CD8-positive, alpha-beta memory T cell (primary cell): ENCODE results near the gene HIVEP2. TPM values are rescaled to one million over a fixed set of nuclear protein-coding genes. Genes with fewer than 3 reads are reported as not detected.

Experiments used
- CTCF ChIA-PET: fragments of 350-600 bp; sonication (Branson Sonifier 250); formaldehyde crosslinking; loops from one replicate; lab custom pipeline; 2021; ENCODE audit warnings: antibody characterized with exemption; lab: Charles Lee
- POLR2A ChIA-PET: fragments of 350-600 bp; sonication (Branson Sonifier 250); formaldehyde crosslinking; loops from one replicate; lab custom pipeline; 2021; ENCODE audit warnings: antibody characterized with exemption; lab: Charles Lee
- DNase-seq, 5 donors: peaks; one replicate each; pipeline versions ENCODE4 v3.0.0 to v3.0.0-alpha.2; 2020 to 2022; ENCODE audit warnings: mixed read lengths in 1 of 5
- H3K27ac ChIP-seq: one replicate; pipeline ENCODE4 v1.7.0; 2013; ENCODE audit warnings: low read depth, mild to moderate bottlenecking, low read length, moderate library complexity
- H3K27me3 ChIP-seq: 2 replicates; pipeline ENCODE4 v1.7.0; 2013; ENCODE audit warnings: low read length, mild to moderate bottlenecking; ENCODE audit not compliant: insufficient read depth, poor library complexity, severe bottlenecking
- H3K36me3 ChIP-seq: 2 replicates; pipeline ENCODE4 v1.7.0; 2013; ENCODE audit warnings: mild to moderate bottlenecking, low read length, moderate library complexity; ENCODE audit not compliant: insufficient read depth
- H3K4me1 ChIP-seq: 2 replicates; pipeline ENCODE4 v1.7.0; 2013; ENCODE audit warnings: mild to moderate bottlenecking, low read length, moderate library complexity; ENCODE audit not compliant: insufficient read depth
- H3K4me3 ChIP-seq: 2 replicates; pipeline ENCODE4 v1.7.0; 2013; ENCODE audit warnings: mild to moderate bottlenecking, low read length
- H3K9me3 ChIP-seq: 2 replicates; pipeline ENCODE4 v1.7.0; 2013; ENCODE audit warnings: mild to moderate bottlenecking, low read length
- H3K27ac Mint-ChIP-seq, 8 donors: one replicate each; pipeline ENCODE4 v1.8.0; 2020 to 2021; ENCODE audit warnings: mixed read lengths in 8 of 8, mild to moderate bottlenecking in 6 of 8, inconsistent platforms in 3 of 8, moderate library complexity in 3 of 8
- H3K27me3 Mint-ChIP-seq, 2 donors: one replicate each; pipeline ENCODE4 v1.8.0; 2020 to 2021; ENCODE audit warnings: mixed read lengths in 2 of 2, mild to moderate bottlenecking in 1 of 2, moderate library complexity in 1 of 2
- H3K36me3 Mint-ChIP-seq, 3 donors: one replicate each; pipeline ENCODE4 v1.8.0; 2020 to 2021; ENCODE audit warnings: mixed read lengths in 3 of 3, inconsistent platforms in 1 of 3, mild to moderate bottlenecking in 1 of 3
- H3K4me1 Mint-ChIP-seq, 3 donors: one replicate each; pipeline ENCODE4 v1.8.0; 2020 to 2021; ENCODE audit warnings: mixed read lengths in 3 of 3, inconsistent platforms in 1 of 3, mild to moderate bottlenecking in 1 of 3
- H3K4me3 Mint-ChIP-seq, 7 donors: one replicate each; pipeline ENCODE4 v1.8.0; 2020 to 2021; ENCODE audit warnings: mixed read lengths in 7 of 7, mild to moderate bottlenecking in 6 of 7, moderate library complexity in 4 of 7, inconsistent platforms in 2 of 7
- H3K9me3 Mint-ChIP-seq, 5 donors: one replicate each; pipeline ENCODE4 v1.8.0; 2020 to 2022; ENCODE audit warnings: mixed read lengths in 5 of 5, mild to moderate bottlenecking in 3 of 5, moderate library complexity in 2 of 5, inconsistent platforms in 1 of 5
- polyA plus RNA-seq: library from polyadenylated mRNA; unstranded; fragments of 300-500 nt; fragmentation: Illumina TruSeq; gene quantifications from one replicate; pipeline ENCODE4 v1.2.3, GENCODE V29; 2021
- total RNA-seq, 2 experiments: library from RNA; stranded (reverse); gene quantifications; one replicate each; pipeline ENCODE4 v1.2.3, GENCODE V29; 2021

HIVEP2 gene
- total and polyA plus RNA-seq, 3 experiments from 2014 or later = 15.4 to 37.2 (median 37.1) TPM

GRCh38 chr6:142966294-142966693, 21.3 kb upstream of the HIVEP2 start:
- Histone ChIP-seq H3K27ac (no peak overlapping the region), H3K4me1 (no peaks in the 10 kb centered on the region), H3K27me3 (no peaks in the 10 kb centered on the region), H3K4me3 (no peak overlapping the region), H3K9me3 (no peaks in the 10 kb centered on the region), H3K36me3 (no peaks in the 10 kb centered on the region)
- peaks cover 0 to 4% (median 0%) of the 10 kb centered on the region in 3 donors for H3K36me3 Mint-ChIP-seq
- ChIA-PET POLR2A (no interaction called here), CTCF (no interaction called here)
- H3K9me3 Mint-ChIP-seq = no peaks in the 10 kb centered on the region
- DNase-seq = no peak
- no peak overlapping the region for H3K4me3 Mint-ChIP-seq
- no peaks in the 10 kb centered on the region for H3K27me3 Mint-ChIP-seq
- H3K4me1 Mint-ChIP-seq = no peaks in the 10 kb centered on the region
- no peak overlapping the region for H3K27ac Mint-ChIP-seq

- Mint-ChIP-seq H3K27me3 (no peaks in the 10 kb centered on the region), H3K9me3 (peaks cover 0 to 4% (median 0%) of the 10 kb centered on the region in 5 donors)
Measured at GRCh38 chr6:142965164-142965563, 20.2 kb upstream of the HIVEP2 start.

GRCh38 chr6:142960098-142960497, 15.1 kb upstream of the HIVEP2 start:
- H3K4me1 ChIP-seq = no peaks in the 10 kb centered on the region
- Mint-ChIP-seq H3K4me3 (no peak overlapping the region), H3K27me3 (no peaks in the 10 kb centered on the region), H3K9me3 (peaks cover 0 to 4% (median 0%) of the 10 kb centered on the region in 5 donors), H3K27ac (no peak overlapping the region), H3K4me1 (no peaks in the 10 kb centered on the region), H3K36me3 (peaks cover 2 to 5% (median 2%) of the 10 kb centered on the region in 3 donors)
- no peaks in the 10 kb centered on the region for H3K9me3 ChIP-seq
- no peaks in the 10 kb centered on the region for H3K27me3 ChIP-seq
- ChIA-PET POLR2A (no interaction called here), CTCF (no interaction called here)
- no peaks in the 10 kb centered on the region for H3K36me3 ChIP-seq
- no peak overlapping the region for H3K4me3 ChIP-seq
- no peak for DNase-seq
- no peak overlapping the region for H3K27ac ChIP-seq

More at GRCh38 chr6:142965164-142965563, 20.2 kb upstream of the HIVEP2 start:
- no peak overlapping the region for H3K27ac Mint-ChIP-seq
- H3K9me3 ChIP-seq = no peaks in the 10 kb centered on the region
- ChIA-PET POLR2A (interaction anchor here (0.6 kb wide), 1 partner anchor 178 kb away, joined by 5 read pairs; no protein-coding TSS in a partner anchor), CTCF (no interaction called here)
- H3K4me3 ChIP-seq = no peak overlapping the region
- no peak overlapping the region for H3K4me3 Mint-ChIP-seq
- H3K27ac ChIP-seq = no peak overlapping the region
- H3K36me3 ChIP-seq = no peaks in the 10 kb centered on the region
- H3K4me1 ChIP-seq = no peaks in the 10 kb centered on the region
- no peaks in the 10 kb centered on the region for H3K4me1 Mint-ChIP-seq
- H3K36me3 Mint-ChIP-seq = peaks cover 2 to 7% (median 5%) of the 10 kb centered on the region in 3 donors
- no peaks in the 10 kb centered on the region for H3K27me3 ChIP-seq
- no peak for DNase-seq

GRCh38 chr6:142958343-142958742, 13.4 kb upstream of the HIVEP2 start:
- POLR2A ChIA-PET = no interaction called here
- CTCF ChIA-PET = no interaction called here

GRCh38 chr6:142956726-142957125, 11.8 kb upstream of the HIVEP2 start:
- no peaks in the 10 kb centered on the region for H3K27me3 ChIP-seq
- H3K36me3 Mint-ChIP-seq = peaks cover 2 to 5% (median 2%) of the 10 kb centered on the region in 3 donors
- H3K4me3 Mint-ChIP-seq = no peak overlapping the region
- CTCF ChIA-PET = interaction anchor here (1.3 to 4.2 kb wide), 2 partner anchors 209 to 264 kb away, joined by 4 to 17 read pairs; no protein-coding TSS in a partner anchor
- no peaks in the 10 kb centered on the region for H3K9me3 ChIP-seq
- POLR2A ChIA-PET = no interaction called here
- peaks cover 0 to 4% (median 0%) of the 10 kb centered on the region in 5 donors for H3K9me3 Mint-ChIP-seq
- H3K4me1 Mint-ChIP-seq = peaks cover 2 to 12% (median 6%) of the 10 kb centered on the region in 3 donors
- H3K27ac ChIP-seq = no peak overlapping the region
- DNase-seq = no peak
- no peaks in the 10 kb centered on the region for H3K36me3 ChIP-seq
- no peaks in the 10 kb centered on the region for H3K27me3 Mint-ChIP-seq
- no peaks in the 10 kb centered on the region for H3K4me1 ChIP-seq
- no peak overlapping the region for H3K27ac Mint-ChIP-seq
- no peak overlapping the region for H3K4me3 ChIP-seq

More at GRCh38 chr6:142958343-142958742, 13.4 kb upstream of the HIVEP2 start:
- Mint-ChIP-seq H3K36me3 (peaks cover 2 to 5% (median 2%) of the 10 kb centered on the region in 3 donors), H3K27me3 (no peaks in the 10 kb centered on the region), H3K4me1 (peaks cover 0 to 2% (median 2%) of the 10 kb centered on the region in 3 donors), H3K9me3 (peaks cover 0 to 4% (median 0%) of the 10 kb centered on the region in 5 donors), H3K4me3 (no peak overlapping the region), H3K27ac (peak overlapping the region in 1 of 8 donors; percentile 52)
- Histone ChIP-seq H3K36me3 (no peaks in the 10 kb centered on the region), H3K4me1 (no peaks in the 10 kb centered on the region), H3K27ac (no peak overlapping the region), H3K4me3 (no peak overlapping the region), H3K9me3 (no peaks in the 10 kb centered on the region), H3K27me3 (no peaks in the 10 kb centered on the region)
- no peak for DNase-seq

GRCh38 chr6:142954844-142955243, 9.9 kb upstream of the HIVEP2 start:
- H3K27ac ChIP-seq = no peak overlapping the region

GRCh38 chr6:142953373-142954273, 8.6 kb upstream of the HIVEP2 start:
- peaks cover 2 to 12% (median 6%) of the 10 kb centered on the region in 3 donors for H3K4me1 Mint-ChIP-seq
- no peak overlapping the region for H3K27ac ChIP-seq
- no peak overlapping the region for H3K4me3 ChIP-seq
- peak overlapping the region in 5 of 8 donors; percentile 1 to 66 (median 41) for H3K27ac Mint-ChIP-seq
- no peaks in the 10 kb centered on the region for H3K9me3 ChIP-seq
- H3K9me3 Mint-ChIP-seq = no peaks in the 10 kb centered on the region
- POLR2A ChIA-PET = no interaction called here
- H3K36me3 Mint-ChIP-seq = no peaks in the 10 kb centered on the region
- peak in 1 of 5 donors; percentile 24 for DNase-seq
- CTCF ChIA-PET = interaction anchor here (1.0 to 4.2 kb wide), 8 partner anchors 27 to 386 kb away, joined by 3 to 17 read pairs (median 4); no protein-coding TSS in a partner anchor
- no peaks in the 10 kb centered on the region for H3K4me1 ChIP-seq
- H3K36me3 ChIP-seq = no peaks in the 10 kb centered on the region
- H3K27me3 Mint-ChIP-seq = peaks cover 0 to 1% of the 10 kb centered on the region in 2 donors
- no peak overlapping the region for H3K4me3 Mint-ChIP-seq
- no peaks in the 10 kb centered on the region for H3K27me3 ChIP-seq

More at GRCh38 chr6:142954844-142955243, 9.9 kb upstream of the HIVEP2 start:
- DNase-seq = no peak
- ChIA-PET POLR2A (no interaction called here), CTCF (interaction anchor here (4.2 kb wide), 1 partner anchor 262 kb away, joined by 17 read pairs; no protein-coding TSS in a partner anchor)
- H3K4me1 ChIP-seq = no peaks in the 10 kb centered on the region
- no peaks in the 10 kb centered on the region for H3K36me3 Mint-ChIP-seq
- no peaks in the 10 kb centered on the region for H3K36me3 ChIP-seq
- H3K27me3 ChIP-seq = no peaks in the 10 kb centered on the region
- H3K9me3 Mint-ChIP-seq = no peaks in the 10 kb centered on the region
- H3K27ac Mint-ChIP-seq = no peak overlapping the region
- no peaks in the 10 kb centered on the region for H3K9me3 ChIP-seq
- H3K27me3 Mint-ChIP-seq = peaks cover 0 to 1% of the 10 kb centered on the region in 2 donors
- no peak overlapping the region for H3K4me3 Mint-ChIP-seq
- H3K4me3 ChIP-seq = no peak overlapping the region
- H3K4me1 Mint-ChIP-seq = peaks cover 2 to 12% (median 6%) of the 10 kb centered on the region in 3 donors

GRCh38 chr6:142952614-142953013, 7.6 kb upstream of the HIVEP2 start:
- Mint-ChIP-seq H3K4me3 (no peak overlapping the region), H3K4me1 (peaks cover 9 to 19% (median 14%) of the 10 kb centered on the region in 3 donors), H3K36me3 (peaks cover 0 to under 1% (median 0%) of the 10 kb centered on the region in 3 donors), H3K27me3 (peaks cover 0 to 1% of the 10 kb centered on the region in 2 donors), H3K9me3 (no peaks in the 10 kb centered on the region), H3K27ac (peak overlapping the region in 7 of 8 donors; percentile 12 to 84 (median 51))
- DNase-seq = no peak
- no peaks in the 10 kb centered on the region for H3K36me3 ChIP-seq
- H3K9me3 ChIP-seq = no peaks in the 10 kb centered on the region
- H3K27me3 ChIP-seq = no peaks in the 10 kb centered on the region
- CTCF ChIA-PET = interaction anchor here (1.0 to 2.4 kb wide), 8 partner anchors 26 to 475 kb away, joined by 3 to 10 read pairs (median 4); no protein-coding TSS in a partner anchor
- peaks cover 8% of the 10 kb centered on the region for H3K4me1 ChIP-seq
- no peak overlapping the region for H3K4me3 ChIP-seq
- POLR2A ChIA-PET = no interaction called here
- H3K27ac ChIP-seq = no peak overlapping the region
